Activated CD4-positive, alpha-beta T cell treated with anti-CD3 and anti-CD28 coated beads, Interleukin-10, Interleukin-2, amounts not matched to agents 100 ng/mL and 50 ng/mL, durations not matched to agents 16 hours and 8 hours (primary cell): ENCODE data around the gene RNF169.
"Not testable (repeated sequence)": the region's sequence is repeated elsewhere in the genome, so short reads cannot be mapped to it uniquely, and the experiment has no call there.

Source experiments
- DNase-seq: peaks from one replicate; pipeline ENCODE4 v3.0.0-alpha.2; 2020

Gene RNF169

DNA sequence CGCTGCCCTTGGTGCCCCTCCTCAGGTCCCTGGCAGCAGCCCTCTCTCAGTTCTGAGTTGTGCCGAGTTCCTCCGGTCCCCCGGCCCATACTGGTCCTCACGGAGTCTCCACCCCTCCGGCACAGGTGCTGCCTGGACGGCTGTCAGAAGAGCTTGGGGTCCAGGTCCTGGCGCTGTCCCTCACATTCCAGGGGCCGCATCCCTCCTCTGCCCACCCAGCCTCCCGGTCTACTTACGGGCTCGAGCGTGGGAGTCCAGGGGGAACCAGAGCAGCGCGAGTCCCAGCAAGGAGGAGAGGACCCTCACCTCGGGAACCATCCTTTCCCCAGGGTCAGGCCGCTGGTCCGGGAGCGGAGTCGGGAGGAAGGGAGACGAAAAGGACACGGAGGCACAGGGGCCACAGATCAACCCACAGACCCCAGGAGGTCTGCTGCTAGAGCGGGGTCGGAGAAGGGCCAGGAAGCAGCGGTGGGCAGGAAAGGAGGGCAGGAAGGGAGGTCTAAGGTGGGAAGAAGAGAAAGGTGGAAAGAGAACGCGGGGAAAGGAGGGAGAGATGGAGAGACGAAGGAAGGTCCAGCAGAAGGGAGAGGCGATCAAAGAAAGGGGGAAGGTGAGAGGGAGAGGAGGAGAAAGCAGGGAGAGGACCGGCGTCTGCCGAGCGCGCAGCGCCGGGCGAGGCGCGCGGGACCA is 17.9 kb upstream of the RNF169 start:
- DNase-seq = no peak

DNA sequence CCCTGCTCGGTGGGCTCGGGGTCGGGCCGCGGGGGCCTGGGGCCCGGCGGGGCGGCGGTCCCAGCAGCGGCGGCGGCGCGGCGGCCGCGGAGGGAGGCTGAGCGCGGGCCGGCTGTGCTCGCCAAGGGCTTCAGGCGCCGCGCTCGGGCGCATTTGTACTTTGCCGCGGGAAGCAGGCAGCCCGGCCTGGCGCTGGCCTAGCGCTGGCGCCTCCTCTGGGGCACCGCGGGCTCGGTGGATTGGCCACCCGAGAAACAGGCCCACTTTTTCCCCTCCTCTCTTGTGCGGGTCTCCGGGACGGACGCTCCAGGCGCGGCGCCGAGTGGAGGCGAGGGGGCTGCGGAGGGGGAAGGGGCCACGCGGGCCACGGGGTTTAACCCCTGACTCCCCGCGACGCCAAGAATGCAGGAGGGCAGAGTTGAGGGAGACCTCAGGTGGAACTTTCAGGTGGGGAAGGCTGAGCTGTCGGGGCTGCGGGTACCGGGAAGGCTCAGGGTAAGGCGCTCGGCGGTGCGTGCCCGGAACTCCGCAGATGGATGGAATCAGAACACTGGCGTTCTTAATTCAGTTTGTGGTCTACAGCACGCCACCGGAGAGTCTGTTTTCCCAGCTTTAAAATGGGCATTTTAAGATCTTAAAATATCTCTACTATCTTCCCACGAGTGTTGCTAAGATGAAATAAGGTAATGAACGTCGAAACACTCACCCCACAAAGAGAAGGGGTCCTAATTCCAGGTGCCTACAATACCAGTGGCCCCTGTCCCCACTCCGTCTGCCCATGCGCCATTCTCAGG is 17.2 kb upstream of the RNF169 start, which contains the start of gene CHRDL2:
CHRDL2 (minus strand) TSS at position 126 of the 794 bp plus-strand sequence. CDS start 538 bp downstream, outside the sequence.
- DNase-seq = no peak

DNA sequence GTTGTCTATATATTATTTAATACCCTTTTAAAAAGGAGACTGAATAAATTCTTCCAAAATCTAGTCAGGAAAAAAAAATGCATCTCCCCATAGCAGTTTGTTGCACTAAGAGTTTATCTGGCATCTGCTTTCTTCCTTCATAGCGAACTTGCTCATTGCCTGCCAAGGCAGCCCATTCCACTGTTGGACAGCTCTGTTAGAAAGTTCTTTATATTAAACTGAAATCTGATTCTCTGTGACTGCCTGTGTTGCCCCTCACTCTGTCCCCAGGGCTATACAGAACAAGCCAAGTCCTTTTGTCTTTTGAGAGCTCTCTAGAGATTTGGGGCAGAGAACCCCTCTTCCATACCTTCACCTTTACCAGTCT is 14.1 kb upstream of the RNF169 start:
- DNase-seq = no peak

DNA sequence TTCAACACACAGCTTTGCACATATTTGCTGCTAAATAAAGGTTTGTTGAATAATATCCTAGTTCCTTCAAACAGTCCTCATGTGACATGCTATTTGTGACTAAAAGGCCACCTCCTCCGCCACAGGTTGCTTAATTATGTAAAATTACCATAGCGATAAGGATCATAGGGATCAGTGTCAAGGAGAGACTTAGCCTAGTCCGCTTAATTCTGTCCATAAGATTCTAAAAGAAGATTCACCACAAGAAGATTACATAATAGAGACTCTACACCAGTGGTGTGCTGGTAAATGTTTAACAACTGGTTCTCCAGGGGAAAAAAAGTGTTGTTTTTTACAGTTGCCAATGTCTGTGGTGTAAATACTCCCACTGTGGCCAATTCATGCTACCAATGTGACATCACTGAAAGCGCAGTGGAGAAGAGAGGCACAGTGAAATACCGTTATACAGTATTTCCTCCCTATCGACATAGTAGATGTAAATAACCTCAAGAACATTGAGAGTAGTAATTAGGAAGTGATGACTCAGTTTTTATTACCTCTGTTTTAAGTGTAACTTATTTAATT is 13.2 kb upstream of the RNF169 start:
- no peak for DNase-seq

DNA sequence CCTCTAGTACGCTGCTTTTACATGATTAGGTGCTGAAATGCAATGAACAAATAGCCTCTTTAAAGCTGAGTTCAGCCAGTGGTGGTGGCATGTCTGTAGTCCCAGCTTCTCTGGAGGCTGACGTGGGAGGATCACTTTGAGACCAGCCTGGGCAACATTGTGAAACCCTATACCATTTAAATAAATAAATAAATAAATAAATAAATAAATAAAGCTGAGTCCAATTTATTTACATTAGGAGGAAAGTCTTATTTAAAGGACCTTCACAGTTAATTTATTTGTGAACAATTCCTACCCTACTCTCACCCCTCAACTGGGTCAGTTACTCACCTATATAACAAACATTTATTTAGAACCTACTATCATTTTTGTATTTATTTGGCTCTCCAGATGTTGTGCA is 12.6 kb upstream of the RNF169 start:
- no peak for DNase-seq

DNA sequence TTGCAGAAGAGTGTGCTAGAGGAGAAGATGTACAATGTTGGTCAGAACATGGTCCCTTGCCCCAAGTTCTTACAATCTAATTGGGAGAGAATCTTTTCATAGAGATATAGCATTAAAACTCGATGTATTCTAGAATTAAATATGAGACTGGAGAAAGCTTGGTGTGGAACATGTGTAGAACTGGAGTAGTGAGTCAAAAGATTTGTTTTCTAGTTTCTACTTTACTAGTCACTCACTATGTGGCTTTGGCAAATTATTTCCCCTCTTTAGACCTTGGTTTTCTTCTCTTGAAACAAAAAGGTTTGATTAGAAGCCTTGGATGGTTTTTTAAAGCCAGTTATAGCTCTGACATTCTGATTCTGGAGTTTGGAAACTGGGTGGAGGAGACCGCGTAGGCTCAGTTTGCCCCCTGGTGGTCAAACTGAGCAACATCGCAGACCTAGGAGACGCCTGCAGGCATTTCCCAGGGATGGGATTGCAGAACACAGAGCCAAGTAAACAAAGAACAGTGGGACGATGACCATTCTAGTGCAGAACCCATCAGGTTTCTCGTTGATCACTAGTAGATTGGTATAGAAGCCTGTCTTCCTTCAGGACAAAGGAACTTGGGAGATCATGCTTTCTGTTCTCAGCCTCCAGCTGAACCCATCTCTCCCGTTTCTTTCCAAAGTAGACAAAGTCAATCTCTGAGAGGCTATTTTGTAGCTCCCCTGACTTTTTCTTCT is 8.9 kb upstream of the RNF169 start:
- DNase-seq = peak; percentile 58

DNA sequence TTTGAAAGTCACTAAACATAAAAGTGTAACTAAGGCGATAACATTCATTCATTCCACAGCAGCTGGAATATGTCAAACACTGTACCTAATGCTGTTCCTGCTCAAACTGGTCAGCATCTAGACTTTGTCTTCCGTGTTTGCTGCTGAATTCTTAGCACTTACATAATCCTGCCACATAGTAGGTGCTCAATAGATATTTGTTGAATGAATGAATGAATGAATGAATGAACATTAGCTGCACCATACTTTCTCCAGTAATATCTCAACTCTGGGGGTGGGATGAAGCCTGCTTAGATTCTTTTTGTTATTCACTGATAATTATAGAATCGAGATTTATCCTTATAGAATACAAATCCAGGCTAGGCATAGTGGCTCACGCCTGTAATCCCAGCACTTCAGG is 6.6 kb upstream of the RNF169 start:
- no peak for DNase-seq

DNA sequence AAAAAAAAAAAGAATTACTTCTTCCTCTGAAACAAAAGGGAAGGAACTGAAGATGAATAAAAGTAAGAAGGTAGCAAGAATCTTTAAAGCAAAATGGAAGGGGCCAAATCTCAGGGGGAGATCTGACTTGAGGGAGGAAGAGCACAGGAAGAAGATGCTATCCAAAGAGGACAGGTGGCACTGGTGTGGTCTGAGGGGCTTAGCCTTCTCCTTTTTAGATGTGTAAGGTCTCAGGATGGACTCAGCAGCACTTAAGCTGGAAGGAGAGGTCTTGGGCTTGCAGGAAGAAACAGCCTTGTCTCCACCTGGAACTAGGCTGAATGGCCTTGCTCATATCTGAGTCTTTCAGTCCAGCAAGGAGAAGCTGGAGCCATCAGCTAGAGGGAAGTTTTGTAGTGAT is 5.0 kb upstream of the RNF169 start:
- DNase-seq = no peak

DNA sequence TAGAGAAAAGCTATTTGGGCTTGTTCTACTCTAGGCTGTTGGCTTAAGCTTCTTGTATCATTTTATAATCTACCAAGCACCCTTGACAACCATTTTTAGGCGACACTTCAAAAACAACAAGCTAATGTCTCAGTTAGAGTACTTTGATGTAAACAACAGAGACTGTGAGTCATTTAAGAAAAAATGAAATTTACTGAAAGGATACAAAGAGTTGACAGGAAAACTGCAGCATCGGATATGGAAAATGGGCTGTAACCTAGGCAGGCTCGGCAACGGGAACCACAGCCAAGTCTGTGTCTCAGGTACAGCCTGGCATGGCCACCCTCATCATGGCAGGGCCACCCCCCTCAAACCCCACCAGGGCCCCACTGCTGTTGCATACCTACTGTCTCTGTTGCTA is 4.4 kb upstream of the RNF169 start:
- DNase-seq = no peak

DNA sequence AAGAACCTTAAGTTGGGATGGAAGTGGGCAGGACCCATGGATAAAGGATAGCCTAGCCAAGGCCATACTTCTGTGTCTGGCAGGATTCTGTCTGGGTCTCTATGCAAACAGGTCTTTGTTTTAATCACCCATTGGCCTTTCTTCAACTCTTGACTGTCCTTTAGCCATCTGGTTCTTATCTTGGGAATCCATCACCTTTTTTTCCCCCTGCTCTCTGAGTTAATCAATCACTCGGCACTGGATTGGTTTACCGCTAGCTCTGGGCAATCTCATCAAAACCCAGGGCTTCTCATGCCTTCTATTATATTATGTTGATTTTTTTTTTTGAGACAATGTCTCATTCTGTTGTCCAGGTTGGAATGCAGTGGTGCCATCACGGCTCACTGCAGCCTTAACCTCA is 1.8 kb upstream of the RNF169 start:
- no peak for DNase-seq

DNA sequence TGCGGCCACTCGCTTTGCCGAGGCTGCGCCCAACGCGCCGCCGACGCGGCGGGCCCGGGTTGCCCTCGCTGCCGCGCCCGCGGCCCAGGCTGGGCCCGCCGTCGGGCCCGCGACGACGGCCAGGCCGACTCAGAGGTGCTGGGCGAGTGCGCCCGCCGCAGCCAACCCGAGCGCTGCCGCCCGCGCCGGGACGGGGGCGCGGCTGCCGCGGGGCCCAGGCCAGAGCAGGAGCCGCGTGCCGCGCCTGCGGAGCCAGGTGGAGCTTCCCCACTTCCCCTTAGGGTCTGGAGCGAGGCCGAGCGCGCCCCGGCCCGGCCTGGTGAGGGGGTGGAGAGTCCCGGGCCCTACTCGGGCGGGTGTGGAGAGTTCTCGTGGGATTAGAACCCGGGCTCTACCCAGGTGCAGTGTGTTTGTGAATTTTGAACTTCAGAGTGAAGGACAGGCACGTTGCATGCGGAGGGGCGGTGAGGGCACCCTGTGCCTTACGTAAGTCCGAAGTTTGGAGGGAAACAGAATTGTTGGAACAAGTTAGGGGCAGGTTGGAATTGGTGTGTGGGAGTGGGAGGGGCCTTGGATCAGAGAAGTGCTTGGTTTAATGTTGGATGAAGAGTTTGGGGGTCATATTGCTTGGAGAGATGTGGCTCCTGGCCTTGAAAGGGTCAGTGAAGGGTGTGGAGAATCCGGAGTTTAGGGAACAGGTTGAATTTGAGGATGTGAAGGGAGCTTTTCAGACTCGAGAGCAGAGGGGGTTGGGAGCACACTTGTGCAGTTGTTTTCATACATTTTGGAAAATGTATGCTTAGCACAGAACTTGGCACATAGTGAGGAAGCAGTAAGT is 697 bp downstream of the RNF169 start:
- DNase-seq = peak; percentile 71

DNA sequence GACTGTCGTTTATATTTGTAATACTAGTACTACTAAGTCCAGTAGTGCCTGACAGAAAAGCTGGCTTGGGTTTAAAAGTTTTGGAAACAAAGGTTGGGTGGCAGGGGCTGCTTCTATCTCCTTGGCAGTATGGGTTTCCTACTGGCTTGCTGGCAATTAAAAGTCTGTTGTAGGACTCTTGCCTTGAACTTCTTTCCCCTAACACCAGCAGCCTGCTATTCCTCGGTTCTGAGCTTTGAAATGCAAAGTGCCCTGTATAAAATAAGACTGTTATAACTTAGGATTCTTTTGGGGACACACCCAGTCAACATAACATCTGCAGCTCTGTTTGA is 1.3 kb downstream of the RNF169 start:
- no peak for DNase-seq

DNA sequence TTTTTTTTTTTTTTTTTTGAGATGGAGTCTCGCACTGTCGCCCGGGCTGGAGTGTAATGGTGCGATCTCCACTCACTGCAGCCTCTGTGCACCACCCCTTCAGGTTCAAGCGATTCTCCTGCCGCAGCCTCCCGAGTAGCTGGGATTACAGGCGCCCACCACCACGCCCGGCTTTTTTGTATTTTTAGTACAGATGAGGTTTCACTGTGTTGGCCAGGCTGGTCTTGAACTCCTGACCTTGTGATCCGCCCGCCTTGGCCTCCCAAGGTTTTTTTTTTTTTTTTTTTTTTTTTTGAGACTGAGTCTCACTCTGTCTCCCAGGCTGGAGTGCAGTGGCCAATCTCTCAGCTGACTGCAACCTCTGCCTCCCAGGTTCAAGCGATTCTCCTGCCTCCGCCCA is 1.9 kb downstream of the RNF169 start:
- not testable (repeated sequence) for DNase-seq

DNA sequence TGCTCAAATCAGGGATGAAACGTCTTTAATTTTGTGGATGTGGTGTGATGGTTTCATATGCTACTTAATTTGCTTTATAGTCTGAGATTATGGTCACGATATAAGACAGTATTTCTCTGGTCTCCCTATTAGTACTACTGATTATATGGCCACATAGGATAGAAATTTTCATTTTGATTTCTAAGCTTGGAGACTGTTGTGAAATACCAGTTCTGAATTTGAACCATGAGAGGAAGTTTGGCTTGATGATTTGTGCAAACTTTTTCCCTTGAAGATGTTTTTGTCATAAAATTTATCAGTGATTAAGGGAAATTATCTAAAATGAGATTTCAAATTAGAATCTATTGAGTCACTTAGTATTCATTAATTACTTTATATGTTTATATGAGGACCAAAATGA is 2.7 kb downstream of the RNF169 start:
- no peak for DNase-seq

DNA sequence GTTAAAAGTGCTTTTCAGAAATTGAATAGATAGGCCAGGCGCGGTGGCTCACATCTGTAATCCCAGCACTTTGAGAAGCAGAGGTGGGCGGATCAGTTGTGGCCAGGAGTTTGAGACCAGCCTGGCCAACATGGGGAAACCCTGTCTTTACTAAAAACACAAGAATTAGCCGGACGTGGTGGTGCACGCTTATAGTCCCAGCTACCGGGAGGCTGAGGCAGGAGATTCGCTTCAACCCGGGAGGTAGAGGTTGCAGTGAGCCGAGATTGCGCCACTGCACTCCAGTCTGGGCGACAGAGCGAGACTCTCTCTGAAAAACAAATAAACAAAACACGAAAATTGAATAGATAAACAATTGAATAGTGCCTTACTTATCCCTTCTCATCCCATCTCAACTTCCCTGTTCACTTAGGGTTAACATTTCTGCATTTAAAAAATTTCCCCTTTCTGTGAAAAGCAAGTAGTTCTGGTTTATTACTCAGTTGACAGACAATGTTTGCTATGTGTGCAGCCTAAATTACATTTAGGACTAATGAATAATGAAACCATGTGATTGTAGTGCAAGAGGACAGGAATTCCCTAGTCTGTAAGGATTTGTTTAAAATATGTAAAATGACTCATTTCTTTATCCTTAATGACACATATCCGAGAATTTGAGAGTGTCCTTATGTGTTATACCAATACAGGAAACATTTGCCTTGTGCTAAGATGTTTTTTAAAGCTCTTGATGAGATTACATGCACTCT is 6.0 kb downstream of the RNF169 start:
- DNase-seq = peak; percentile 34

DNA sequence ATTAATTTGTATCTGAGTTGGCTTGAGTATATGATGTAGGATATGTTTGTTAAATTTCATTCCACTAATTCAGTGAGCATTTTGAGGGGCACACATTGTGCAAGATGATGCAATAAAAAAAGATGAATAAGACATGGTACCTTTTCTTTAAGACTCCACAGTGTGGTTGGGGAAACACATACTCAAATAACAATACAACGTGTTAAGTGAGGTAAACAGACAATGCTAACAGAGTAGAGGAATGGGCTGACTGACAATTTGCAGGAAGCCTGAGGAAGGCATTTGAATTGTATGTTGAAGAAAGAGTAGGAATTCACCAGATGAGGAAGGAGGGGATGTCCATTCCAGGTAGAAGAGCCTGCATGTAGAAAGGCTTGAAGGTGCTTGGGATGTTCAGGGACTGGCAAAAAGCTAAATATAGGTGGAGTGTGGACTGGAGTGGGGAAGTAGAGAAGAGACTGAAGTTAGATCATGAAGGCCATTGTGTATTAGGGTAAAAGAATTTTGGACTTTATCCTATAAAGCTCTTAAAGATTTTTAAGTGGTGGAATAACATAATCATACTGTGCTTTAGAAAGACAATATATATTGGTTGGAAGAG is 6.8 kb downstream of the RNF169 start:
- DNase-seq = peak; percentile 7

DNA sequence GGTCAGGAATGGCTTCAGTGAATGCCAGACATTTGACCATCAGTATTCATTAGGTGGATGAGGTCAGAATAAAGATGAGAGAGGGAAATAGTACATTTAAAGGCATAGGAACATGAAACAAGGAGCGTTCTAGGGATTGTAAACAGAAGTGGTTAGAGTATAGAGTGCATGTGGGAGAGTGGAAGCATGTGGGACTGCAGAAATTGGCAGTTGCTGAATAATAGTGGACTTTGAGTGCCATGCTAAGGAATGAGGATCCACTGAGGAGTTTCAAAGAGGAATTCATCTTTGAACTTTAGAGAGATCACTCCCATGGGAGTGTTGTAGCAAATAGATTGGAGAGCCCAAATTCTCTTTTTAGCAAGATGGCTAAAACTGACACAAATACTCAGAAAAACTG is 7.9 kb downstream of the RNF169 start:
- DNase-seq = no peak

DNA sequence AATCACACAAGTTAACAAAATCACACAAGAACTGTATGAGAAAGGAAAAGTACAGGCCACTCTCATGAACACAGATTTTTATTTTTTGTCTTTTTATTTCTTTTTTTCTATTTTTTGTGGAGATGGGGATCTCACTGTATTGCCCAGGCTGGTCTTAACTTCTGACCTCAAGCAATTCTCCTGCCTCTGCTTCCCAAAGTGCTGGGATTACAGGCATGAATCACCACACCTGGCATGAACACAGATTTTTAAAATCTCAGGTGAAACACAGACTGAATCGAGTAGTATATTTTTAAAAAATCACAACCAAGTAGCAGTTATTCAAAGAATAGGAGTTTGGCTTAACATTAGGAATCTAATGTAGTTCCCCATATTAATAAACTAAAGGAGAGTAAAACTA is 18.3 kb downstream of the RNF169 start:
- no peak for DNase-seq

DNA sequence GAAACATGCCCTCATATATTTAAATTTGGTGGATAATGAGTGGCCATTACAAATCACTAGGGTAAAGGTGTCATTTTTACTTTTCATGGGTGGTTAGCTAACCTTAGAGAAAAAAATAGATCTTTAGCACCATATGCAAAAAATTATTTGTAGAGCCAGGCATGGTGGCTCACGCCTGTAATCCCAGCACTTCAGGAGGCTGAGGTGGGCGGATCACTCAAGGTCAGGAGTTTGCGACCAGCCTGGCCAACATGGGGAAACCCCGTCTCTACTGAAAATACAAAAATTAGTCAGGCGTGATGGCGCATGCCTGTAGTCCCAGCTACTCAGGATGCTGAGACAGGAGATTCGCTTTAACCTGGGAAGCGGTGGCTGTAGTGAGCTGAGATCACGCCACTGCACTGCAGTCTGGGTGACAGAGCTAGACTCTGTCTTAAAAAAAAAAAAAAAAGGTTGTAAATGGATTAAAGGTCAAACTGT is 19.6 kb downstream of the RNF169 start:
- peak; percentile 85 for DNase-seq

DNA sequence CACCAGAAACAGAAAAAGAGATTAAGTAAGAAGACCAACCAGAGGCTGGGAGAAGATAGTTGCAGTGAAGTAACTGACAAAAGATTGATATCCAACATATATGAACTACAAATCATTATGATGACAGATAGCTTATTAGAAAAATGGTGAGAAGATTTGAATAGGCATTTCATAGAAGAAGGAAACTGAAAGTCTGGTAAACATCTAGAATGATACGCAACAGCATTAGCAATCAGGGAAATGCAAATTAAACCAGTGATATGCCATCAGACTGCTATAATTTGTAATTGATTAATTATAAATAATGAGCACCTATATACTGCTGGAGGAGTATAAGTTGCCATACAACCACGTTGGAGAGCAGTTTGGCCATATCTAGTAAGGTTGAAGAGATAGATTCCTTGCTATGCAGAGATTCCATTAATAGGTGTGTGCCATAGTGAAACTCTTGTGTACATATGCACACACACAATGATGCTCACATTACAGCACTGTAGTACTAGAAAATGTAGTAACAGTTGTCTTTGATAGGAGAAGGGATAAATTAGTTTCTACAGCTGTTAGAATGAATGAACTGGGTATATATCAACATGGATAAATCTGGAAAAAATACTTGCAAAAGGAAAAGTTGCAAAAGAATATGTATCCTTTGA is 20.5 kb downstream of the RNF169 start:
- DNase-seq = no peak

DNA sequence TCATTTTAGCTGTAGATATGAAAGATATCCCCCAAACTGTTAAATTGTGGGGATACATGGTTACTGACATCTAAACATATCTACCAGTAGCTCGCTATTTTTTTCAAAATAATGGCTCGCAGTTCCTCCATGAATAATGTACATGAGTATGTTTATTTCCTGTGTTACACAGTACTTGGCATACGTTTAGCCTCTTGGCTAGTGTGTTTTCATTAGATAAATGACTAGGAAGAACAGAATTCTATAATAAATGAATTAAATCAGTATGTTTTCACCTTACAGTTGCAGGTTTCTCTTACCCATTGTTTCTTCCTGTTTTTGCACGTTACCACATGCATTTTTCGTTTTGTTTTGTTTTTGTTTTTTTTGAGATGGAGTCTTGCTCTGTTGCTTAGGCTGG is 21.8 kb downstream of the RNF169 start:
- no peak for DNase-seq
